Type B pancreatic cell (in vitro differentiated cells): ENCODE measurements around the gene PNLIPRP3. TPM values are rescaled to one million over a fixed set of nuclear protein-coding genes. Genes with fewer than 3 reads are reported as not detected.
"Not testable (repeated sequence)": the region's sequence is repeated elsewhere in the genome, so short reads cannot be mapped to it uniquely, and the experiment has no call there.

Experiments used
- DNase-seq: peaks from one replicate; pipeline ENCODE4 v3.0.0; 2021; ENCODE audit warnings: mixed read lengths; ENCODE audit not compliant: unreplicated experiment; ENCODE audit errors: extremely low spot score
- H3K27ac Mint-ChIP-seq: 2 replicates; pipeline ENCODE4 v1.8.0; 2021; ENCODE audit warnings: mild to moderate bottlenecking, mixed read lengths
- H3K27me3 Mint-ChIP-seq: 2 replicates; pipeline ENCODE4 v1.8.0; 2021; ENCODE audit warnings: mixed read lengths
- H3K36me3 Mint-ChIP-seq: 2 replicates; pipeline ENCODE4 v1.8.0; 2021; ENCODE audit warnings: mixed read lengths
- H3K4me1 Mint-ChIP-seq: one replicate; pipeline ENCODE4 v1.8.0; 2021; ENCODE audit warnings: mixed read lengths; ENCODE audit not compliant: unreplicated experiment
- H3K4me3 Mint-ChIP-seq: 2 replicates; pipeline ENCODE4 v1.8.0; 2021; ENCODE audit warnings: mild to moderate bottlenecking, mixed read lengths
- H3K9me3 Mint-ChIP-seq: 2 replicates; pipeline ENCODE4 v1.8.0; 2021; ENCODE audit warnings: mixed read lengths
- long read RNA-seq: library from polyadenylated mRNA; unstranded; transcript quantifications from one replicate; pipeline ENCODE4 v2.0.0, GENCODE V29; 2020
- total RNA-seq: library from RNA; stranded (reverse); gene quantifications from 2 replicates; pipeline ENCODE4 v1.2.1, GENCODE V29; 2021; ENCODE audit warnings: low replicate concordance
- TF ChIP-seq, protein P1 (sequence below): fragments of 200-600 bp; sonication (generic); conservative IDR thresholded peaks from 2 replicates; pipeline ENCODE4 v1.5.0; 2021; ENCODE audit warnings: antibody characterized with exemption, mild to moderate bottlenecking

The PNLIPRP3 gene
- not detected in 2 replicates for total RNA-seq
- long read RNA-seq: 0 reads

DNA sequence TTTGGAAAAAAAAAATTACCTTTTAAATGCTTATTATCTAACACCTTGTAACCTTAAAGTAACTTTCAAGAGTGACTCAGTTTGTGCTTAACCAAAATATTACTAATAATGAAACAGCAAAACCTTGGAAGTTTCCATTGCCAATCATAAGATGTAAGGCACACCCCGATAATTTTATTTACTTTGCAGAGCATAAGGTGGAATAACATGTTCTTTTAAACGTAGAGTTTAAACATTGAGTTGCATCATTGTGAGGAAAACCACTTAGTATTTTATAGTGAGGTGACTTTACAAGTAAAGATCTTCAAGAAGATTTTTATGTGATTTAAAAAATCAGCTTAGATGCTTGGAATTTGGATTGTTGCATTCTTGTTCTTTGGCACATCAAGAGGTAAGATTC lies at the start of gene PNLIPRP3:
PNLIPRP3 (plus strand) TSS at position 177 of the 400 bp plus-strand sequence; CDS start at position 343, 166 bp downstream.
- Mint-ChIP-seq H3K4me3 (no peak within 1 kb of the TSS), H3K27me3 (no peaks in the 10 kb centered on the region), H3K4me1 (no peaks in the 10 kb centered on the region), H3K27ac (no peak within 1 kb of the TSS), H3K9me3 (no peaks in the 10 kb centered on the region), H3K36me3 (no peaks in the 10 kb centered on the region)
- TF ChIP-seq, protein P1, sequence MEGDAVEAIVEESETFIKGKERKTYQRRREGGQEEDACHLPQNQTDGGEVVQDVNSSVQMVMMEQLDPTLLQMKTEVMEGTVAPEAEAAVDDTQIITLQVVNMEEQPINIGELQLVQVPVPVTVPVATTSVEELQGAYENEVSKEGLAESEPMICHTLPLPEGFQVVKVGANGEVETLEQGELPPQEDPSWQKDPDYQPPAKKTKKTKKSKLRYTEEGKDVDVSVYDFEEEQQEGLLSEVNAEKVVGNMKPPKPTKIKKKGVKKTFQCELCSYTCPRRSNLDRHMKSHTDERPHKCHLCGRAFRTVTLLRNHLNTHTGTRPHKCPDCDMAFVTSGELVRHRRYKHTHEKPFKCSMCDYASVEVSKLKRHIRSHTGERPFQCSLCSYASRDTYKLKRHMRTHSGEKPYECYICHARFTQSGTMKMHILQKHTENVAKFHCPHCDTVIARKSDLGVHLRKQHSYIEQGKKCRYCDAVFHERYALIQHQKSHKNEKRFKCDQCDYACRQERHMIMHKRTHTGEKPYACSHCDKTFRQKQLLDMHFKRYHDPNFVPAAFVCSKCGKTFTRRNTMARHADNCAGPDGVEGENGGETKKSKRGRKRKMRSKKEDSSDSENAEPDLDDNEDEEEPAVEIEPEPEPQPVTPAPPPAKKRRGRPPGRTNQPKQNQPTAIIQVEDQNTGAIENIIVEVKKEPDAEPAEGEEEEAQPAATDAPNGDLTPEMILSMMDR: no peak
- DNase-seq: no peak

DNA sequence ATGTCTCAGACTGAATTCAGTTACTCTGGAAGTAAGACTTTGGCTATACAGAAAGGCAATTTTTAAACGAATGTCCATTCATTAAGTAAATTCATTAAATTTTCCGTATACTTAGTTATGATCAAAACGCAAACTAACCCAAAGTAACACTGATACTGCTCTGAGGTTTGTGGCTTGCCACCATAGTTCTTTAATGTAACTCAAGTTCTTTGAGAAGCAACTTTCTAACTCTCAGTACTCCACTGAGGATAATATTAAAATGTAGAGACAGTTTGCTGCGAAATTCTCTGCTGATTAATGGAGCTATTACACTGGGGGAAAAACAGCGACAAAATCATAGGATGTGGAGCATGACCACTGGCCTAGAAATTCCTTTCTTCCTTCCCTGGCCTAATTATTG lies 45.4 kb upstream of the PNLIPRP3 start:
- Mint-ChIP-seq H3K36me3 (no peaks in the 10 kb centered on the region), H3K4me3 (no peak overlapping the region), H3K4me1 (peaks cover 23% of the 10 kb centered on the region), H3K27ac (no peak overlapping the region), H3K27me3 (no peaks in the 10 kb centered on the region), H3K9me3 (no peaks in the 10 kb centered on the region)
- TF ChIP-seq, protein P1: no peak
- DNase-seq: no peak

DNA sequence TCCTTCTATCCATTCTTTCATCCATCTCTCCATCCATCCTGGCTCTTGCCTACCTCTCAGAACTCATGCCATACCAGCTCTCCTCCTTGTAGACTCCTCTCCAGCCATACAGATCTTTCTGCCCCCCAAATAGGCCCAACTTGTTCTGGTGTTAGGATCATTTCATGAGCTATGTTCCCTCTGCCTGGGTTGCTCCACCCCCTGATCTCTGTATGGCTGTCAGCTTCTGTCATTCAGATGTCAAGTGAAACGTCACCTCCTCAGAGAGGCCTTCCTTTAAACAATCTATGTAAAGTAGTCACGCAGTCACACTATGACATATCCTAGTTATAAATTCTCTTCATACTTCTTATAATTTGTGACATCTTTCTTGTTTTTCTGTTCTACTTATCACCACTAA lies 42.3 kb upstream of the PNLIPRP3 start:
- Mint-ChIP-seq H3K36me3 (no peaks in the 10 kb centered on the region), H3K4me3 (no peak overlapping the region), H3K27me3 (peaks cover 9% of the 10 kb centered on the region), H3K9me3 (no peaks in the 10 kb centered on the region), H3K27ac (no peak overlapping the region), H3K4me1 (peaks cover 23% of the 10 kb centered on the region)
- no peak for DNase-seq
- TF ChIP-seq, protein P1: no peak

DNA sequence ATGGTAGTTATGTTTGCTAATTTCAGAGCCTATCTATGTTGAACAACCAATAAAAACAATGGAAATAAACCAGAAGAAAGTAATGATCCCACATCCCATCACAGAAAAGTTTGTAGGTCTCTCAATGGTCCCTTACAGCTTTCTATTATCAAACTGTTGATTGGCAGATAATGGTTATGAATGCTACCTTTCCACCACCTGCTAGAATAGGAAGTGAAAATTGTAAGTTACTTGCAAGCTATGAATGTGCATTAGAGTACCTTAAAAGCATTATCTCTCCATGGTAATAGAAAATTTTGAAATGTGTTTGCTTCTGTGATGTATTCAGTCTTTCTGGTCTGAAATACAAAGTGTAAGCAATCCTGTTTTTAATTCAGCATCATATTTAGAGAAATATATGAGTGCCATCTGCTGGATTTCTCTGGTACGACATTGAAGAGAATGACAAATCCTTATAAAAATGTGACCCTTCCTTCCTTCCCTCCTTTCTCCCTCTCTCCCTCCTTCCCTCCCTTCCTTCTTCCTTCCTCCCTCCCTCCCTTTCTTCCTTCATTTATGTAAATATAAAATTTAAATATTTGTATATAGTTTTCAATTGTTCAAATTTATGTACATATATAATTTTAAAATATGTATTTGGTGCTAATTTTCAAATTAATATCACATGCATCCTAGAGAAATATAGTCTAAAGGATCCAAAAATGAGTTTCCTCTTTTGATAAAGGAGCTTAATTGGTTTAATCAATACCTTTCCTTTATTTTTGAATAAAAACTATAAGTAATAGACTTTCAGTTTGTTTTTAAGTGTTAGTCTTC lies 41.4 kb upstream of the PNLIPRP3 start:
- H3K4me1 Mint-ChIP-seq: peaks cover 23% of the 10 kb centered on the region
- TF ChIP-seq, protein P1: peak; percentile 84
- H3K27ac Mint-ChIP-seq: no peak overlapping the region

DNA sequence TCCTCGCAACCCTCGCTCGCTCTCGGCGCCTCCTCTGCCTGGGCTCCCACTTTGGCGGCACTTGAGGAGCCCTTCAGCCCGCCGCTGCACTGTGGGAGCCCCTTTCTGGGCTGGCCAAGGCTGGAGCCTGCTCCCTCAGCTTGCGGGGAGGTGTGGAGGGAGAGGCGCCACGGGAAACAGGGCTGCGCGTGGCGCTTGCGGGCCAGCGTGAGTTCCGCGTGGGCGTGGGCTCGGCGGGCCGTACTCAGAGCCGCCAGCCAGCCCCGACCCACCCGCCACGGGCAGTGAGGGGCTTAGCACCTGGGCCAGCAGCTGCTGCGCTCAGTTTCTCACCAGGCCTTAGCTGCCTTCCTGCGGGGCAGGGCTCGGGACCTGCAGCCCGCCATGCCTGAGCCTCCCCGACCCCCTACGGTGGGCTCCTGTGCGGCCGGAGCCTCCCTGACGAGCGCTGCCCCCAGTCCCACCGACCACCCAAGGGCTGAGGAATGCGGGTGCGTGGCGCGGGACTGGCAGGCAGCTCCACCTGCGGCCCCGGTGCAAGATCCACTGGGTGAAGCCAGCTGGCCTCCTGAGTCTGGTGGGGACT lies 34.3 kb upstream of the PNLIPRP3 start:
- not testable (repeated sequence) for H3K27ac Mint-ChIP-seq, DNase-seq, H3K4me1 Mint-ChIP-seq, H3K9me3 Mint-ChIP-seq, H3K4me3 Mint-ChIP-seq, H3K36me3 Mint-ChIP-seq
- peaks cover 18% of the 10 kb centered on the region for H3K27me3 Mint-ChIP-seq

More for the DNA sequence above, 41.4 kb upstream of the PNLIPRP3 start:
- Mint-ChIP-seq H3K27me3 (peaks cover 14% of the 10 kb centered on the region), H3K4me3 (no peak overlapping the region), H3K9me3 (no peaks in the 10 kb centered on the region), H3K36me3 (no peaks in the 10 kb centered on the region)
- no peak for DNase-seq
